ENCODE data around the gene TOPBP1.
"Not testable (repeated sequence)": the region's sequence is repeated elsewhere in the genome, so short reads cannot be mapped to it uniquely, and the experiment has no call there.

The TOPBP1 gene

DNA sequence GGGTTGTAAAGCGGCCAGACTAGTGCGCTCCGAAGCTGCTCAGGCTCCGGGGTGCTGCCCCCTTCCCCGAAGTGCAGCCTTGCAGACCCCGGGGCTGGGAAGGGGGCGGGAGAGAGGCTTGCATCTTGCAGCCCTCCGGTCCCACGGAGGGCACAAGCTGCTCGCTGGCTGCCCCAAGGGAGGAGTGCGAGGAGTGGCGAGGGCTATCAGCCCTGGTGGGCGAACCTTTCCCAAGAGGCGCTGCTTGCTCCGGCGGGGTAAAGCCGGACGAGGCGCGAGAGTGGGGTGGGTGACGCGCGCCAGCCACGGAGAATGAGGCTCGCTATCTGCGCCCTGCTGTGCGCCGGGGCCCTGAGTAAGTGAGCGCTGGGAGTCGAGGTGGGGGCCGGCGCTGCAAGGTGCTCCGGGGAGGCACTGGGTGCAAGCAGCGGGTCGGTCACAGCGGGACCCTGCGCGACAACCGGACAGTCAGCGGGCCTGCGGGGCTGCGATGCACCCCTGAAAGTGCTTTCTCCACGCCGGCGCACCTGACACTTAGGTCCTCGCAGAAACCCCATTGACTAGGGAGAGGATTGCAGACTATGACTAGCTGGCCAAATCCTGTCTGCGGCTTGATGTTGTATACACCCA lies 12.7 kb upstream of the TOPBP1 start:
- peak; percentile 28 for DNase-seq (ENCODE audit: low read depth, low spot score)

DNA sequence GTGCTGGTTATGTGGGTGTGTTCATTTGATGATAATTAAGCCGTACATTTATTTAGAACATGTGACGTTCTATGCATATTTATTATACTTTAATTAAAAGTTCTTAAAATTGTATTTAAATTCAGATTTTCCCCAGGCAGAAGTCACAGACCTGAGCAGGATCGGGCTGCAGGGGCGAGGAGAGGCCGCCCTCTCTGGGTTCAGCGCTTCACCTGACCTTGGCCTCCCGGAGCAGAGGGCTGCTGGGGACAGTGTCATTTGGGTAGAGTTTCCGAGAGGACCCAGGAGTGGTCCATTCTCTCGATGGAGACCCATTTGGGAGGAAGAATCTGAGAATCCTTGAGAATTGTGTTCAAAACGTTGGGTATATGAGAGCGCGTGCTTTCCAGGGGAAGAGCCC lies 12.0 kb upstream of the TOPBP1 start:
- DNase-seq (ENCODE audit: low read depth, low spot score) = no peak

- DNase-seq (ENCODE audit: low read depth, low spot score) = no peak
Observed at GRCh38 chr3:133672461-133672860, 10.7 kb upstream of the TOPBP1 start.

DNA sequence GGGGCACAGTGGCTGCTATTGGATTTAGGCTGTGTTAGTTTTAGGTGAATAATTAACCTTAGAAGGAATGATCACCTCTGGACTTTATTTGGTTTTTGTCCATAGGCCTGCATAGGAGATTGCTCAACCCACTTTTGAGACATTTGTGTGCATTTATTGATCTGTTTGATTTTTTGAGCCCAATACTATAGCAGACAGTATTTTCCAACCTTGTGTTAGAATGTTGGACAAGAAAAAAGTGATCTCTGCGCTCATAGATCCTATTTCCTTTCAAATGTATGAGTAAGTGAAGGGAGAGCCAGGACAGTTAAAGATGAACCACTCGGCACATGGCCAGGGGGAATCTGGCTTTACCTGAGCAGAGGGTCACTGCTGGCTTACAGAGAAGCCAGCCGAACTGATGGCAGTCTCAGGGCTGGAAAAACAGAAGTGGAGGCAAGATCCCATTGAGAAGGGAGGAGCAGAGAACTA lies 8.8 kb upstream of the TOPBP1 start:
- DNase-seq (ENCODE audit: low read depth, low spot score) = no peak

DNA sequence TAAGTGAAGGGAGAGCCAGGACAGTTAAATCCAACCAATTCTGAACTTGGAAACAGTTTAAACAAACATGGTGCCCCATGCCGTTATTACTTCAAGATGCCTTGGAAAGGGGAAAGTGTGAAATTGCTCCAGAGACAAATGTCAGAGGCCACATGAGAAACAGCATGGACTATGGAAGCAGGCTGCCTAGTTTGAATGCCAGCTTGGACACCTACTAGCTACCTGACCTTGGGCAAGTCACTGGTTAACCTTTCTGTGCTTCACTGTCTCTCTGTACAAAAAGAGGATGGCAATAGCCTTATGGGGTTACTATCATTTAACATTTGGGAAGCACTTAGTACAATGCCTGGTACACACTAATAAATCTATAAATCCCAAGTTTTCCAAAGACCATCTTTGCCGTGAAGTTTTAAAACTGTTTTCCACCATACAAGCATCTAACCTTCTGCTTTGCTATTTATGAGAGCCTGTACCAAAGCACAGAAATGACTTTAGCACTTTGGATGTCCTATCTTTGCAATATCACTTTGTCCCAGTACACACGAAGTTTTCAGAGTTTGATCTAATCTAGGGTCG lies 8.3 kb upstream of the TOPBP1 start:
- DNase-seq (ENCODE audit: low read depth, low spot score) = no peak

- no peak for DNase-seq (ENCODE audit: low read depth, low spot score)
Observed at GRCh38 chr3:133667118-133667517, 5.4 kb upstream of the TOPBP1 start.

DNA sequence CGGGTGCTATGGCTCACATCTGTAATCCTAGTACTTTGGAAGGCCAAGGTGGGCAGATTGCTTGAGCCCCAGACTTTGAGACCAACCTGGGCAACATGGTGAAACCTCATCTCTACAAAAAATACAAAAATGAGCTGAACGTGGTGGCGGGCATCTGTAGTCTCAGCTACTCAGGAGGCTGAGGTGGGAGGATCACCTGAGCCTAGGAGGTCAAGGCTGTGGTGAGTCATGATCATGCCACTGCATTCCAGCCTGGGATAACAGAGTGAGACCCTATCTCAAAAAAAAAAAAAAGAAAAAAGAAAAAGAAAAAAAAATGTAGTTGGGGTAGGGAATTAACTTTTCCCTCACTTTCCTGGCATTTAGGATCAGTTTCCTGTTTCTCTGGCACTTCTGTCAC lies 3.4 kb upstream of the TOPBP1 start:
- DNase-seq (ENCODE audit: low read depth, low spot score) = not testable (repeated sequence)

DNA sequence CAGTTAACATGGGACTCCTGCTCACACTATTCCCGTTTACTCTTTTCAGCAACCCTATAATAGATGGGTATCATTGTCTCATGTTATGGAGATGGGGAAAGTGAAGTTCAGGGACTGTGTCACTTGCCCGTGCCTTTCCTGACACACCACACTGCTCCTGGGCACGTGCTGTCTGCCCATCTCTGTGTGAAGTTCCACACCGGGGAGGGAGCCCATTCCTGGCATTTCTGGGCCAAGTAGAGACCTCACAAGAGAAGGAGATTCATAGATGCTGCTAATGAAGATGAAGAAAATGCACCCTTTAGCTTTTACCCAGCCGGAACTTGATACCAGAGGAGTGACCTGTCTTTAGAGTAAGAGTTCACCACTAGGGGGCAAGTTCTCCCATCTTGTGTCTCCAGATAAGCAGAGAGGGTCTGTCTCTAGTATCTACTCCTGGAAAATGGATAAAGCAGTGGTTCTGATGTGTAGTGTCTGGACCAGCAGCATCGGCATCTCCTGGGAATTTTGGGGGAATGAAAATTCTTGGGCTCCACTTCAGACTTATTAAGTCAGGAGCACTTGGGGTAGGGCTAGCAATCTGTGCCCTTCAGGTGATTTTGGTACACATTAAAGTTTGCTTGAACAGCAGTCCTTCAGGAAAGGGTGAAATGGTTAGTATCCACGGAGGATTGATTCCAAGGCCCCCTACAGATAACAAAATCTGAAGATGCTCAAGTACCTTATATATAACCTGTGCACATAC lies 2.0 kb upstream of the TOPBP1 start:
- DNase-seq (ENCODE audit: low read depth, low spot score) = peak; percentile 53

GRCh38 chr3:133662278-133662651 lies 524 bp upstream of the TOPBP1 start:
- peak; percentile 53 for DNase-seq (ENCODE audit: low read depth, low spot score)

GRCh38 chr3:133659806-133660205 lies 1.9 kb downstream of the TOPBP1 start:
- no peak for DNase-seq (ENCODE audit: low read depth, low spot score)

- DNase-seq (ENCODE audit: low read depth, low spot score) = no peak
Observed at GRCh38 chr3:133655731-133656515, 5.8 kb downstream of the TOPBP1 start.

DNA sequence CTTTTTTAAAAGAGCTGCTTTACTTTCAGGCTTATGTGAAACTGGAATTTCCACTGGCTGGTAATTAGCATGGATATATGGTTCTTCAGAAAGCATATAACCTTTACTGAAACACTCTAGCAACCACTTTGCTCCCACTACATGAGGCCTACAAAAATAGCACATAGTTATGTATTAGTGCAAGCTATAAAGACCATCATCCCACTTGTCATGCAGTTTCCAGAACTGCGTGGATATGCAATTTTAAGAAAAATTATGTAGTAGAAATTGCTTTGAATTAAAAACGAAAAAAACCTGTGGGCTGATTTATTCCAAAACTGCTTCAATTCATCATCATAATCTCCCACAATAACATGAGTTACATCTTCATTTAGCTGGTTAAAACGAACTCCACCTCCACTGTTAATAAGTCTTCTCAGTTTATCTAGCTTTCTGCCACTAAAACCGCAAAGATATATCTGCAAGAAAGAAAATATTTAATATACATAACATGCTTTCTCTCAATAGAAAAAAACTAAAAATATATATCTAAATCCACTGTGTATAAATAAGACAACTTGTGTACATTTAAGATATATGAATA lies 12.2 kb downstream of the TOPBP1 start:
- no peak for DNase-seq (ENCODE audit: low read depth, low spot score)

DNA sequence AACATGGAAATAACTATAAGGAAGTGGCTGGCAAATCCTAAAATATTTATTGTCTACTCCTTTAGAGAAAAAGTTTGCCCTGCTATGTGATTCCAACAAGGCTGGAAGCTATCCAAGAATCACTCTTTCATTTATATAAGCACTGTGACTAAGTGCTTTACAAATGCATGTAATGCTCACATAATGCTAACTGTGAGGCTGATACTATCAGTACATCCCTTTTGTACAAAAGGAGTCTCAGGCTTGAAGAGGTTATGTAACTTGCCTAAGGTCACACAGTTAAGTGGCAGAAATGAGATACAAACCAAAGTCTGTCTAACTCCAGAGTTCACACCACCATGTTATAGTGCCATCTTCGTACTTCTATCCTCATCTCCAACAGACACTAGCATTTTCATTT lies 17.0 kb downstream of the TOPBP1 start:
- DNase-seq (ENCODE audit: low read depth, low spot score) = peak; percentile 82

- no peak for DNase-seq (ENCODE audit: low read depth, low spot score)
Observed at GRCh38 chr3:133643611-133644010, 18.1 kb downstream of the TOPBP1 start.

GRCh38 chr3:133641254-133641653 lies 20.5 kb downstream of the TOPBP1 start:
- DNase-seq (ENCODE audit: low read depth, low spot score) = no peak

- no peak for DNase-seq (ENCODE audit: low read depth, low spot score)
Observed at GRCh38 chr3:133633439-133633838, 28.3 kb downstream of the TOPBP1 start.

- DNase-seq (ENCODE audit: low read depth, low spot score) = no peak
Observed at GRCh38 chr3:133629146-133629545, 32.6 kb downstream of the TOPBP1 start.

DNA sequence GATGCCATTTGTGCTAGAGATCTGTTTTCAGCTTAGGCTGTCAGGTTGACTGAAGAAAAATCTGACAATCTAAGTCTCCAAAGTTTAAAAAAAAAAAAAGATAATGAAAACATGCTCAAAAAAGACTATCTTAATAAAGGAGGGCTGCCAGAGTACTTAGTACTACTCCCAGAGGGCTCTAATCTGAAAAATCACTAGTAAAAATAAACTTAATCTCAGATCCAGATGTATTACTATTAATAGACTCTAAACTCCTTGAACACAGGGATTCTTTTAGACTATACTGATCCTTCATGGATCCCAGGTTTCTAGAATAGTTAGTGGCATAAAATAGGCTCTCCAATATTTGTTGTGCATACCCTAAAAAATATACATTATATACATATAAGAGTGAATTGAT lies 34.0 kb downstream of the TOPBP1 start:
- DNase-seq (ENCODE audit: low read depth, low spot score) = no peak

- DNase-seq (ENCODE audit: low read depth, low spot score) = no peak
Observed at GRCh38 chr3:133620066-133620784, 41.5 kb downstream of the TOPBP1 start.

DNA sequence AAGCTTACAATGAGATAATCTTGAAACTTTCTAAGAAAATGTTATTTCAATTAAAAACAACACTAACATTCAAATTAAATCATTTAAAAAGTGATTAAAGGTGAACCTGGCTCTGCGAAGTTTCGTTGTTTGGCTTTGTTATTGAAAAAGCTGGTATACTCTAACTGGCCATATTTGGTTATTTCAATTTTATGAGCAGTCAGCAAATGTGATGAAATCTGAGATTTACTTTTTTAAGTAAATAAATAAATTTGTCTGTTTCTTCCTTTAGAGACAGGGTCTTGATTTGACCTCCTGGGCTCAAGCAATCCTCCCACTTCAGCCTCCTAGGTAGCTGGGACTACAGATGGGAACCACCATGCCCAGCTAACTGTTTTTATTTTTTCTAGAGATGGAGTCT lies 50.2 kb downstream of the TOPBP1 start:
- DNase-seq (ENCODE audit: low read depth, low spot score) = no peak

GRCh38 chr3:133610031-133610430 lies 51.7 kb downstream of the TOPBP1 start:
- peak; percentile 39 for DNase-seq (ENCODE audit: low read depth, low spot score)

Data from astrocyte of the hippocampus (primary cell).